Activated CD8-positive, alpha-beta memory T cell treated with anti-CD3 and anti-CD28 coated beads for 36 hours (primary cell): ENCODE measurements around the gene LRRC15. TPM values are rescaled to one million over a fixed set of nuclear protein-coding genes. Genes with fewer than 3 reads are reported as not detected.

Experiments used
- CTCF ChIA-PET: fragments of 350-600 bp; sonication (Branson Sonifier 250); formaldehyde crosslinking; loops from one replicate; lab custom pipeline; 2021; ENCODE audit warnings: antibody characterized with exemption; lab: Charles Lee
- POLR2A ChIA-PET: fragments of 350-600 bp; sonication (Branson Sonifier 250); formaldehyde crosslinking; loops from one replicate; lab custom pipeline; 2021; ENCODE audit warnings: antibody characterized with exemption; lab: Charles Lee
- total RNA-seq, 2 experiments: library from RNA; stranded (reverse); gene quantifications; one replicate each; pipeline ENCODE4 v1.2.3, GENCODE V29; 2021

The LRRC15 gene
- total RNA-seq, 2 experiments from 2014 or later, result not detected

- ChIA-PET CTCF (interaction anchor here (0.7 to 1.4 kb wide), 3 partner anchors 20 to 338 kb away, joined by 3 to 4 read pairs (median 3); no protein-coding TSS in a partner anchor), POLR2A (interaction anchor here (0.5 kb wide), 1 partner anchor 160 kb away, joined by 3 read pairs; no protein-coding TSS in a partner anchor)
Observed at GRCh38 chr3:194314388-194315068, 55.0 kb downstream of the LRRC15 start.

DNA sequence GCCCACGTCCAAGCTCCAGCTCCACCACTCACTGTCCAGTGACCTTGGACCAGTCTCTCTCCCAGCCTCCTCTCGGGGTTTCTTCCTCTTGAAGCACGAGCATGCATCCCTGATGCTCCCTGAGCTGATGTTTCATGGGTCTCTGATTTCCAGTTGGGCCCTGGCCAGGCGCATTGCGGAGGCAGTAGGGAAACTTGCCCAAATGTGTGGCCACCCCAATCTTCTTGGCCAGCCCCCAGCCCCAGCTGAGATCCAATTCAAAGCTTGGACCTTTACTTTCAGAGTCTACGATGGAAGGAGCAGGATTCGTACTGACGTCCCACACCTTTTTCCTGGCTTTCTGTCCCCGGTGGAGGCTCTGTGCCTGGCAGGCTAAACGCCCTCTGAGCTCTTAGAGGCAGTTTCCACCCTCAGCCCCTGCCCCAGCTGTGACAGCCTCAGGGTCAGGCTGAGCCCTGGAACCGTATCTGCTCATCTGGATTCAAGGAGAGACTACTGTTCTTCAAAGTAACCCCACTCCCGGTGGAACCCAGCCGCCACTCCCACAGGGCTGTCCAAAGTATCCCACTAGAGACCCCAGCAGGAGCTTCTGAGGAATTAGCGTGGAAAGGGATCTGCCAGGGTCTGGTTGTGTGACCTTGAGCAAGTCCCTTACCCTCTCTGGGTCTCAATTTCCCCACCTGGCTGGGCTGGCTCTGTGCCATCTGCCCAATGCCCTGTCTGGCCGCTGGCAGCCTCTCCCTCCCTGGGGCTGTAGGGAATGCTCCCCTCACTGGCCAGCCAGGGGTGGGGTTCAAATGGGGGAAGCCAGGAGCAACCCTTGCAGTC lies 55.8 kb downstream of the LRRC15 start:
- ChIA-PET CTCF (interaction anchor here (0.7 to 1.4 kb wide), 2 partner anchors 179 to 339 kb away, joined by 3 read pairs; no protein-coding TSS in a partner anchor), POLR2A (interaction anchor here (0.5 kb wide), 1 partner anchor 159 kb away, joined by 3 read pairs; no protein-coding TSS in a partner anchor)

- POLR2A ChIA-PET, result no interaction called here
Observed at GRCh38 chr3:194312743-194313281, 56.7 kb downstream of the LRRC15 start.

DNA sequence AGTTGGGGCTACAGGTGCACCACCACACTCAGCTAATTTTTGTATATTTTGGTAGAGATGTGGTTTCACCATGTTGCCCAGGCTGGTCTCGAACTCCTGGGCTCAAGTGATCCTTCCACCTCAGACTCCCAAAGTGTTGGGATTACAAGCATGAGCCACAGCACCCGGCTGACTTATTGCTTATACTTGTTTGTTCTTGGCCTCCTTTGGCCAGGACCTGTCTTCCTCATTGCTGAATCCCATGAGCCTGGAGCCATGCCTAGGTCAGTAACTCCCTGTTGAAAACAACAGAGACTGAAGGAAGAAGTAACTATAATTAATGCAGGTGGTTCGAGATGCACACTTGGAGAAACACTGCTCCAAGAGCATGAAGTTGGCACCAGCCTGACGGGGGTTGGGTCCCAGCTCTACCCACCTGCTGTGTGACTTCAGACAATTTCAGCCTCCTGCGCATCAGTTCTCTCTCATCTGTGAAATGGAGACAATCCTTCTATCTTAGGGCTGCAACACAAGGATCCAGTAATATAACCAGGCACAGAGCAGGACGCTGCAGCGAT lies 57.3 kb downstream of the LRRC15 start:
- CTCF ChIA-PET, result no interaction called here
- POLR2A ChIA-PET, result no interaction called here

More at GRCh38 chr3:194312743-194313281, 56.7 kb downstream of the LRRC15 start:
- CTCF ChIA-PET, result interaction anchor here (0.7 to 1.4 kb wide), 2 partner anchors 9 to 178 kb away, joined by 3 read pairs; no protein-coding TSS in a partner anchor

GRCh38 chr3:194311000-194311399 lies 58.5 kb downstream of the LRRC15 start:
- CTCF ChIA-PET, result no interaction called here
- POLR2A ChIA-PET, result no interaction called here

DNA sequence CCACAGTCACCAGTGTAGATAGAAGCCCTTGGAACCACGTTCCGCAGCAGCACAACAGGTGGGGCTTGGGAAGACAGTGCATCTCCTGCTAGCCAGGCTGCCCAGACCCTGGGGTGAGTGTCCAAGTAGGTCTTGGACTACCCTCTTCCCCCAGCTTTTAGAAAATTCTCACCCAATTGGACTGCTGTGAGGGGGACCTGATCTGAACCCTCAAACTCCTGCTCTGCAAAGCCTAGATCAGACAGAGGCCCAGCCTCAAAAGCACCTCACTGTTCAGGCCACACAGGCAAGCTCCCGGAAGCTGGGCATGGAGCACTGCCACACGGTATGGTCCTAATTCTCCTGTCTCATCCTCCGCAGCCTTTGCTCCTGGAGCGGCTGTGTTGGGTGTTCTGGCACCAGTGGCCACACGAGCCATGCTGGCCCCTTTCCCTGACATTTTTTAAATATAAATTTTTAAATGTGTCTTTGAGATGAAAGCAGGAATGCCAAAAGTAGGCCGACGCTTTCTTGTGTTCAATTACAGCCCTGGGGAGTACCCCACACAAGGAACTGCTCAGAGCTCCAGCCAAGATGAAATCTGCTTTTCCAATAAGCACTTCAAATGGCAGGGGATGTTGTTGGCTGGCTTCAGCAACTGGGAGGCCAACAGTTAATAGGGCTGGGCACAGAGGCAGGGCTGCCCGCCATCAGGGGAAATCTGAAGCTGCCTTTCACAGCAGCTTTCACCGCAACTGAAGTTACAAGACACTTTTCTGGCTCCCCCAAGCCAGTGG lies 59.3 kb downstream of the LRRC15 start:
- ChIA-PET POLR2A (no interaction called here), CTCF (no interaction called here)

DNA sequence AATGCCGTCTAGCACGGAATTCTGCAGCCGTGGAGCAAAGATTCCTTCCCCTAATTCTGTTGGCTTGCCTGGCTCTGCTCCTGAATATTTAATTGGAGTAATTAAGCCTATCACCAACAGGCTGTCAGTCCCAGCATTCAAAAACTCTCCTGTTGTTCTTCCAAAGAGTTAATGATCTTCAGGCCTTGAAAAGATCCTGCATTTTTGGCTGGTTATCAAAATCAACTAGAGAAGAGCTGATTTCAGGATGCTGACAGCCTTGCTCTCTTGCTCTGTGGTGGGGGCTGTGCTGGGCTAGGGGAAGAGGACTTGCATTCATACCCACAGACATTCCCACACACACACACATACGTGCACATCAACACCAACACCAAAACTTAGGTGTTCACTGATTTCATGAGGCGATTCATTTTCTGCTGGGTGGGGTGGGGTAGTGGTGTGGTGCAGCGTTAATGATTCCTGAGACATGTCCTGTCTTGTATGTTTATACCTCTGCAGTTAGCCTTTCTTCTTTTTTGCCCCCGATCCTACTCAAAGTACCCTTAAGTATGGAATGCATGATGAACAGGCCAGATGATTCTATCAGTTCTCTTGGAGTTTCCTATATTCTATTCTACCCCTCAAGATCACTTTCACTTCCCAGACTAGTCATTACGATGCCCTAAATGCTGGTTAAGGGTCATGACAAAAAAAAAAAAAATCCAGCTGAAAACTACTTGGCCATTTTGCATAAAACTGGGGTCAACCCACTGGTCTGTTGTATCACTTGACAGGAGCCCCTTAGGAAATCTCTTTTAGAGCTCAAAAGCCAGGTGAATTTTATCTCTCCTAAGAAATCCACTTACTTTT lies 60.7 kb downstream of the LRRC15 start:
- POLR2A ChIA-PET, result no interaction called here
- CTCF ChIA-PET, result interaction anchor here (0.6 kb wide), 1 partner anchor 218 kb away, joined by 3 read pairs; no protein-coding TSS in a partner anchor

GRCh38 chr3:194307849-194308248 lies 61.7 kb downstream of the LRRC15 start:
- ChIA-PET POLR2A (no interaction called here), CTCF (interaction anchor here (1.0 to 1.7 kb wide), 3 partner anchors 8 to 36 kb away, joined by 3 to 5 read pairs (median 3); no protein-coding TSS in a partner anchor)

DNA sequence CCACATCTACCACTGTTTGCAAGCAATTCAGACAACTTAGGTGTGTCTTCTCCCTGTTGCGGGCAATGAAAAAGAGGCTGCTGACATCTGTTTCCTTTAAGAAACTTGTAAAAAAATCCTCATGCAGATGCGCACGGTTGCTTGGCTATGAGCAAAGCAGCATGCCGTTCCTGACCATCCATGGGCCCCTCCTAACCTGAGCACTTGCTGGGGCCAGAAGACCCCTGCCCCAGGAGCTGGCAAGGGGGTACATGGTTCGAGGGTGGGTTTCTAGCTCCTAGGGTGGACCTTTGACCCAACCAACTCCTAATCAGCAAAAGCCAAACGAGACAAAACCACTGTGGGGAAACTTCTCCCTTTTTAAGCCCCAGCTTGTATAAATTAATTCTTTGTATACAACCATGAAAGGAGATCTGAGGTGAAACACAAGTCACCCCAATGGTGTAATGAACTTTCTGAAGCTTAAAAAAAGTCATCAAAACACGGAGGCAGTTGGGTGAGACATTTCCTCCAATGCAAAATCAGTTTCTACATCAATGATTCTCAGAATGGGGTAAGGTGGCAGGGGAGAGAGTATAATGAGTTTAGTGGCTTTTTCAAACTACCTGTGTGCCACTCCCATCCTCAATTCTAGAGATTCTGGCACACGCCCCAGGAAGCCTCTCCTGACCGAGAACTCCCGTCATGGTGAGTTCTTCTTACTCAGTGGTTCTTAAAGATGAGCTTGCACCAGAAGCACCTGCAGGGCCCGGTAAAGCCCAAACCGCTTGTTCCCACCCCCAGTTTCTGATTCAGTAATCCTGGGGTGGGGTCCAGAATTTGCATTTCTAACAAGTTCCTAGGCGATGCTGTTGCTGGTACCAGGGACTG lies 62.5 kb downstream of the LRRC15 start:
- CTCF ChIA-PET, result interaction anchor here (1.0 to 1.7 kb wide), 3 partner anchors 9 to 37 kb away, joined by 3 to 5 read pairs (median 3); no protein-coding TSS in a partner anchor
- POLR2A ChIA-PET, result no interaction called here

DNA sequence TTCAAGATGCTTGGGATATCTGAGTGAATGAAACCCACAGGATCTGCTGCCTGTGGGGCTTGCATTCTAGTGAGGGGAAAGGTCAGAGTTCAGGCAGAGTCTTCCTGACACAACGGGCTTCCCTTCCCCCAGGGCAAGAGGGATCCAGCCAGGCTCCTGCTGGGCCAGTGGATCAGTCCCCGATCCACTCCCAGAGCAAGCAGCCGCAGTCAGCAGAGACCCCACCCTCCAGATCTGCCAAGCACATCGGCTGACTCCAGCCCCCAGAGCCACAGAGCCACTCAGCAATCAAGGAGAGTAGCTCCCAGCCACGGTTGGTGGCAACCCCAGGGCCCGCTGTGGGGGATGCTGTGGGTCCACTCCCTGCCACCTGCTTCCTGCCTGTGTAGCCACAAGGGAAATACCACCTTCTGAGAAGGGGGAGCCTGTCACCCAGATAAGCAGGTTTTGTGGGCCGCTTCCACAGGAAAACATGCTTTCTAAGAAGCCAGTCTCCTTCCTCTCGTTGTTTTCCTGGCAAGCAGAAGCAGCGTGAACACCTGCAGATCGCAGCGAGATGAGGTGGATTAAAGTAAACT lies 63.3 kb downstream of the LRRC15 start:
- ChIA-PET CTCF (interaction anchor here (1.3 to 1.7 kb wide), 2 partner anchors 10 to 37 kb away, joined by 3 to 5 read pairs; no protein-coding TSS in a partner anchor), POLR2A (no interaction called here)

DNA sequence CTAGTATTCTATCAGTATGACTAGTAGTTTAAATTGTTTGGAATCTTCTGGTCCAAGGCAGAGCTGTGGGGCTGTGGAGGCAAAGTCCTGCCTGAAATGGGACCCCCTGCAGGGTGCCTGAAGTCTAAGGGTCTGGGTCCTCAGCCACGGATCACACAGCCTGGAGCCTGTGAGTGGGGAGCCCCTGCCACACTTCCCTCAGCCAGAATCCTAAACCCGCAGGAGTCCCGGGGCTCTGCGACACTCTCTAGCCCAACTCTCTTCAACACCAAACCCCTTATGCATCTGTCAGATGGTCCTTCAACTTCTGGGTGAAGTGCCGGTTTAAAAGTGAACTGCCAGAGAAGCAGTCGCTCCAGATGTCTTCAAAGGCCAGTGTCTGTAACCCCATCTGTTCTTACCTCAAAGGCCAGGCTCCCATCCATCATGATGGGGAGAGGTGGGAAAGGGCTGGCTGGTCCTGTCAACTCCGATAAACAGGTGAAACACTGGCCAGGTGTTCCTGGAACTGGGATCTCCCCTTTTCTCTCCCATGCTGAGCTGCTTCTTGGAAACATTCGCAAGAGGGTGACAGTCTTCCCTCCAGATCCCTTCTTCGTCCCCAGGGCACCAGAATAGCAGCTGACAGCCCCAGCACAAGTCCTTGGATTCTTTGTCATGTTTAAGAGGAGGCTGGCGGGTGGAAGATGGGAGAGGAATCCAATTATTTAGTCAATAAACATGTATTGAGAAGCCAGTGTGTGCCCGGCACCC lies 64.0 kb downstream of the LRRC15 start:
- ChIA-PET POLR2A (no interaction called here), CTCF (interaction anchor here (1.2 kb wide), 1 partner anchor 10 kb away, joined by 5 read pairs; no protein-coding TSS in a partner anchor)

Other genes starting within 250 kb of the LRRC15 start
- not detected for gene HES1, start 233.6 kb downstream of the LRRC15 start, total RNA-seq
- not detected for gene CPN2, start 18.4 kb downstream of the LRRC15 start, total RNA-seq
- gene GP5, start 29.5 kb upstream of the LRRC15 start, total RNA-seq, result under 1 TPM; 0.08 to 0.31 TPM
- gene ATP13A3, start 117.3 kb upstream of the LRRC15 start, total RNA-seq, result 100 to 1,000 TPM; 186 to 213 TPM